ENCODE data around the gene SUMO4.

DNA sequence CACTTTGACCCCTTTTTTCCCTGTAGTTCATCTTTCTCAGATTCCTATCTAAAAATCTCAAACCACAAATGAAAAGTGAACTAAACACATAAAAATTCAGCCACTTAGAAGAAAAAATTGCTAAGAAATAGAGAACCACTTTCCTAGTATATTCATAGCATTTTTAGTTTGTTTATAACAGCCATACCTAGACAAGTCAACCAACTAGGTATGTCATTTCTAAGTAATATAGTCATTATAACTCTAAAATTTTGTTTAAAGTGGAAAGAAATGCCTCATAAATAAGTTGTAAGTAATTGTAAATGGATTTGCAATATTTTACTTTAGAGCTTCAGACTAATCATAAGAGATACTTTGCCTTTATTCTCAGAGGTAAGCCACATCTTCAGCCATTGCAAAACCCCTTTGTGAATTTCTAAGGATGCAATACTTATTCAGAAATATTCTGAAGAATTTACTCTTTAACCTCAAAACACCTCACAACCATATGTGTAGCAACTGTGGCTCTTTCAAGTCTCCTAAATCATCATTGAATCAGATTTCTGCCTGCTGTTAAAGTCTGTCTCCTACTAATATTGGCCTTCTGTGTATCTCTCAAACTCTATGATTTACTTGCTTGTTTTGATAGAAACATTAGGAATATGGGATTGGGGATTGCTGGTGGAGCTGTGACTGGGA is 6.9 kb upstream of the SUMO4 start:
- TF ChIP-seq CTCF (IDR thresholded peaks at IDR 0.05) (no peak), POLR2A (IDR thresholded peaks at IDR 0.05) (no peak), EP300 (IDR thresholded peaks at IDR 0.05; ENCODE audit: low read depth) (no peak)

Measured in transverse colon (tissue), 3 donors.